Uterus (tissue), 4 donors: Measurements from ENCODE around the gene CALHM4. TPM values are rescaled to one million over a fixed set of nuclear protein-coding genes. Genes with fewer than 3 reads are reported as not detected.

Experiments
- DNase-seq, 2 donors: peaks; one replicate each; pipeline ENCODE4 v3.0.0-alpha.2; 2019 to 2020
- H3K27ac ChIP-seq, 2 donors: fragments of 200-600 bp; sonication (generic); 1 replicate in 1 of 2; 2 replicates in 1 of 2; pipeline ENCODE4 v1.5.1; 2016 to 2018
- H3K27me3 ChIP-seq, 2 donors: fragments of 200-600 bp; sonication (generic); one replicate each; pipeline ENCODE4 v1.5.1; 2018 to 2019; ENCODE audit warnings: control low read depth in 1 of 2
- H3K36me3 ChIP-seq, 2 donors: fragments of 200-600 bp; sonication (generic); one replicate each; pipeline ENCODE4 v1.5.1; 2019; ENCODE audit warnings: control low read depth in 1 of 2
- H3K4me1 ChIP-seq, 2 donors: fragments of 200-600 bp; sonication (generic); one replicate each; pipeline ENCODE4 v1.5.1; 2018 to 2019; ENCODE audit warnings: control low read depth in 1 of 2
- H3K4me3 ChIP-seq, 2 donors: fragments of 200-600 bp; sonication (generic); 1 replicate in 1 of 2; 2 replicates in 1 of 2; pipeline ENCODE4 v1.5.1; 2018 to 2019; ENCODE audit warnings: mild to moderate bottlenecking in 1 of 2
- H3K9me3 ChIP-seq, 2 donors: fragments of 200-600 bp; sonication (generic); one replicate each; pipeline ENCODE4 v1.5.1; 2019; ENCODE audit warnings: control low read depth in 1 of 2
- POLR2A ChIP-seq, 2 donors: fragments of 450-650 bp; IDR thresholded peaks; one replicate each; pipeline ENCODE4 v1.6.1; 2016; ENCODE audit warnings: antibody characterized with exemption in 2 of 2, mild to moderate bottlenecking in 1 of 2, moderate library complexity in 1 of 2
- intact Hi-C: fragments of 100-400 bp; cut with DNase I; formaldehyde crosslinking; loops from one replicate; pipeline ENCODE4 v1.15.1; 2023; ENCODE audit warnings: low total_unique reads
- total RNA-seq, 4 donors: library from RNA; depleted of rRNA in 3 of 4; stranded (reverse); fragments of >200 nt in 3 of 4; gene quantifications; one replicate each; pipeline versions ENCODE4 v1.1.0 to v1.2.4, GENCODE V29; 2014 to 2023
- TF ChIP-seq, protein P1 (sequence below), 4 experiments: fragments of 200-600 bp in 2 of 4; fragments of 450-650 bp in 2 of 4; sonication (generic) in 2 of 4; IDR thresholded peaks; one replicate each; pipeline ENCODE4 v1.5.1; 2016 to 2019; ENCODE audit warnings: antibody characterized with exemption in 4 of 4, mild to moderate bottlenecking in 2 of 4, moderate library complexity in 1 of 4
- donor health status: DM: yes; HTN: yes; CAD: no.

The CALHM4 gene
- total RNA-seq, 4 donors from 2014 or later: not detected

DNA sequence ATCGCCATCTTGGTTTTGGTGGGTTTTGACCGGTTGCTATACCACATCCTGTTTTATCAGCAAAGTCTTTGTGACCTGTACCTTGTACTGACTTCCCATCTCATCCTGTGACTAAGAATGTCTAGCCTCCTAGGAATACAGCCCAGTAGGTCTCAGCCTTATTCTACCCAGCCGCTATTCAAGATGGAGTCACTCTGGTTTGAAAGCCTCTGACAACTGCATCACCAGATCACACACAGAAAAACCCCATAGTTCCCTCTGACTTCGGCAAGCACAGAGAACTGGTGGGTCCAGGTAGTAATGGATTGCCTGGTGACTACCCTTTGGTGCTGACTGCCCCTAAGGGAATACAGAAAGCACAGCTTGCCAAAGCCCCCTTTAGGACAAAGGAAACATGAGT is 52.4 kb downstream of the CALHM4 start:
- intact Hi-C loops: no loop called here
- Histone ChIP-seq H3K9me3 (no peaks in the 10 kb centered on the region), H3K36me3 (no peaks in the 10 kb centered on the region), H3K4me1 (no peaks in the 10 kb centered on the region), H3K4me3 (no peak overlapping the region), H3K27me3 (no peaks in the 10 kb centered on the region), H3K27ac (no peak overlapping the region)
- TF ChIP-seq POLR2A (IDR thresholded peaks at IDR 0.05): no peak
- TF ChIP-seq, protein P1, sequence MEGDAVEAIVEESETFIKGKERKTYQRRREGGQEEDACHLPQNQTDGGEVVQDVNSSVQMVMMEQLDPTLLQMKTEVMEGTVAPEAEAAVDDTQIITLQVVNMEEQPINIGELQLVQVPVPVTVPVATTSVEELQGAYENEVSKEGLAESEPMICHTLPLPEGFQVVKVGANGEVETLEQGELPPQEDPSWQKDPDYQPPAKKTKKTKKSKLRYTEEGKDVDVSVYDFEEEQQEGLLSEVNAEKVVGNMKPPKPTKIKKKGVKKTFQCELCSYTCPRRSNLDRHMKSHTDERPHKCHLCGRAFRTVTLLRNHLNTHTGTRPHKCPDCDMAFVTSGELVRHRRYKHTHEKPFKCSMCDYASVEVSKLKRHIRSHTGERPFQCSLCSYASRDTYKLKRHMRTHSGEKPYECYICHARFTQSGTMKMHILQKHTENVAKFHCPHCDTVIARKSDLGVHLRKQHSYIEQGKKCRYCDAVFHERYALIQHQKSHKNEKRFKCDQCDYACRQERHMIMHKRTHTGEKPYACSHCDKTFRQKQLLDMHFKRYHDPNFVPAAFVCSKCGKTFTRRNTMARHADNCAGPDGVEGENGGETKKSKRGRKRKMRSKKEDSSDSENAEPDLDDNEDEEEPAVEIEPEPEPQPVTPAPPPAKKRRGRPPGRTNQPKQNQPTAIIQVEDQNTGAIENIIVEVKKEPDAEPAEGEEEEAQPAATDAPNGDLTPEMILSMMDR (IDR thresholded peaks at IDR 0.05): no peak
- no peak for DNase-seq

Other genes with a start within 250 kb of the CALHM4 start
- 10 to 100 TPM; 21.3 to 84.0 (median 42.3) TPM for gene DSE, start 182.8 kb upstream of the CALHM4 start, total RNA-seq
- 1 to 10 TPM in 2 of 4 donors, not detected in 2; 3.9 to 7.6 TPM for gene CALHM6, start 92.4 kb upstream of the CALHM4 start, total RNA-seq
- gene CALHM5, start 42.1 kb upstream of the CALHM4 start, total RNA-seq: 1 to 10 TPM; 1.8 to 2.9 (median 2.4) TPM
- under 1 TPM in 1 of 4 donors, not detected in 3; 0.07 TPM for gene TRAPPC3L, start 8.1 kb upstream of the CALHM4 start, total RNA-seq
- 100 to 1,000 TPM in 1 of 4 donors, 10 to 100 TPM in 3; 10.2 to 104 (median 36.1) TPM for gene RWDD1, start 17.8 kb downstream of the CALHM4 start, total RNA-seq
- gene RSPH4A, start 62.7 kb downstream of the CALHM4 start, total RNA-seq: 10 to 100 TPM in 1 of 4 donors, 1 to 10 TPM in 2, under 1 TPM in 1; 0.51 to 15.9 (median 5.4) TPM
- 10 to 100 TPM in 1 of 4 donors, 1 to 10 TPM in 3; 1.8 to 21.6 (median 8.0) TPM for gene ZUP1, start 115.0 kb downstream of the CALHM4 start, total RNA-seq
- 10 to 100 TPM in 2 of 4 donors, 1 to 10 TPM in 2; 5.6 to 48.3 (median 27.7) TPM for gene KPNA5, start 127.5 kb downstream of the CALHM4 start, total RNA-seq
- 10 to 100 TPM in 2 of 4 donors, 1 to 10 TPM in 1, under 1 TPM in 1; 0.59 to 46.6 (median 14.6) TPM for gene FAM162B, start 212.0 kb downstream of the CALHM4 start, total RNA-seq